ENCODE measurements around the gene HTD2.

GRCh38 chr3:58305882-58306711, at the start of gene HTD2, which contains the start of gene RPP14:
- no peak for TF ChIP-seq SUZ12 (IDR thresholded peaks at IDR 0.05; ENCODE audit: extremely low read depth, insufficient read depth, insufficient read length)
- no peak for TF ChIP-seq YY1 (IDR thresholded peaks at IDR 0.05; ENCODE audit: insufficient read depth, insufficient read length)

Data from NT2/D1 (cell line).